A673 (cell line): ENCODE results near the gene S100A3.

Experiments used
- EZH2 ChIP-seq: fragments of 200-600 bp; sonication (generic); IDR thresholded peaks from 2 replicates; pipeline ENCODE4 v1.6.1; 2017; ENCODE audit warnings: borderline replicate concordance, low read depth, mild to moderate bottlenecking, mixed read lengths, antibody characterized with exemption, low read length; ENCODE audit not compliant: poor library complexity, severe bottlenecking
- TF ChIP-seq, protein P1 (sequence below): fragments of 300-800, 200-600 bp; sonication (generic); conservative IDR thresholded peaks from 2 replicates; pipeline ENCODE4 v1.5.1; 2017; ENCODE audit warnings: low read depth, mild to moderate bottlenecking, antibody characterized with exemption, low read length, moderate library complexity, mixed read lengths

DNA sequence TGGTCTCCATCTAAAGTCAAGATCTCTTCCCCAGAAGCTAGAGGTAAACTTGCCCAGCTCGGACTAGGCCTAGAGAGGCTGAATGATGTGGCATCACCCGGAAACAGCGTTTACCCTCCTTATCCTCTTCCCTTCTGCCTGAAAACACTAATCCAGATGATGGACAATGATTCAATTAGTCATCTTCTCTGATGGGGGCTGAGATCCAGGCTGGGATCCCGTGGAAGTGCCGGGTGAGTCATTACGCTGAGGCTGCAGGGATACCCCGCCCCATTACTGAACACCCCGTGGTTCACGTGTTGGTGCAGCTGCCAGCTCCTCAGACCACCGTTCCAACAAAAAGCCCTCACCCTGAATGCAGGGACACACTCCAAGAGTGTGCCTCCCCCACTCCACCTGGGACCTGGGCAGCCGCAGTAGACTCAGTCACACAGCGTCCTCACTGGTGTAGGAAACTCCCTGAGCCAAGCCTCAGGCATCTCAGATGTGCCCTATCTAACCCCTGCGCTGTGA is 15.3 kb downstream of the S100A3 start:
- TF ChIP-seq, protein P1, sequence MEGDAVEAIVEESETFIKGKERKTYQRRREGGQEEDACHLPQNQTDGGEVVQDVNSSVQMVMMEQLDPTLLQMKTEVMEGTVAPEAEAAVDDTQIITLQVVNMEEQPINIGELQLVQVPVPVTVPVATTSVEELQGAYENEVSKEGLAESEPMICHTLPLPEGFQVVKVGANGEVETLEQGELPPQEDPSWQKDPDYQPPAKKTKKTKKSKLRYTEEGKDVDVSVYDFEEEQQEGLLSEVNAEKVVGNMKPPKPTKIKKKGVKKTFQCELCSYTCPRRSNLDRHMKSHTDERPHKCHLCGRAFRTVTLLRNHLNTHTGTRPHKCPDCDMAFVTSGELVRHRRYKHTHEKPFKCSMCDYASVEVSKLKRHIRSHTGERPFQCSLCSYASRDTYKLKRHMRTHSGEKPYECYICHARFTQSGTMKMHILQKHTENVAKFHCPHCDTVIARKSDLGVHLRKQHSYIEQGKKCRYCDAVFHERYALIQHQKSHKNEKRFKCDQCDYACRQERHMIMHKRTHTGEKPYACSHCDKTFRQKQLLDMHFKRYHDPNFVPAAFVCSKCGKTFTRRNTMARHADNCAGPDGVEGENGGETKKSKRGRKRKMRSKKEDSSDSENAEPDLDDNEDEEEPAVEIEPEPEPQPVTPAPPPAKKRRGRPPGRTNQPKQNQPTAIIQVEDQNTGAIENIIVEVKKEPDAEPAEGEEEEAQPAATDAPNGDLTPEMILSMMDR = no peak
- TF ChIP-seq EZH2 = no peak
